HUES6 (cell line): ENCODE measurements around the gene PSTK.

Experiments used
- H3K27ac ChIP-seq: 2 replicates; pipeline ENCODE4 v1.7.0; 2013; ENCODE audit warnings: low read depth, mild to moderate bottlenecking, low read length, inconsistent platforms
- H3K27me3 ChIP-seq: 2 replicates; pipeline ENCODE4 v1.6.1; 2013; ENCODE audit warnings: low read length; ENCODE audit not compliant: control insufficient read depth, insufficient read depth
- H3K36me3 ChIP-seq: 2 replicates; pipeline ENCODE4 v1.6.1; 2013; ENCODE audit warnings: low read length; ENCODE audit not compliant: control insufficient read depth, insufficient read depth
- H3K4me1 ChIP-seq: 2 replicates; pipeline ENCODE4 v1.6.1; 2013; ENCODE audit warnings: low read length; ENCODE audit not compliant: control insufficient read depth, insufficient read depth
- H3K4me3 ChIP-seq: 2 replicates; pipeline ENCODE4 v1.5.1; 2013; ENCODE audit warnings: low read depth, low read length
- H3K9ac ChIP-seq: one replicate; pipeline ENCODE4 v1.6.1; 2013; ENCODE audit warnings: mild to moderate bottlenecking, low read length
- H3K9me3 ChIP-seq: 2 replicates; pipeline ENCODE4 v1.6.1; 2013; ENCODE audit warnings: low read depth, low read length; ENCODE audit not compliant: control insufficient read depth, insufficient read depth

Gene PSTK

DNA sequence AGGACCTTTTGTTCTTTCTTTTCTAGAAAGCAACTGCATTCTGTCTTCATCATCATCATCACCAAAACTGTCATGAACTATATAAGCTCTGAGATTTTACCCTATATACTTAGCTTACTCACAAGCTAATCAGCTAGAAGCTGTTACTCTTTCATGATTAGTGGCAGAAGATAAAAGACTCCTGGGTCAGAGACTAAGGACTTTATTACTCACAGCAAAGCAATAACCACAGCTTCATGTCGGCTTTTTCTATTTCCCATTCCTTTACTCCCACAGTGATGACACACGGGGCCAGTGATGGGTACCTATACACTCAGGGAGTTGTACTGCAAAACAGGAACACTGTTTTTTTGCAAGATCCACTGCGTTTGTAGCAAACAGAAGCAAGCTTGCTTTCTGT is 17.8 kb upstream of the PSTK start:
- Histone ChIP-seq H3K27ac (no peak overlapping the region), H3K27me3 (peaks cover 4% of the 10 kb centered on the region), H3K4me1 (no peaks in the 10 kb centered on the region), H3K4me3 (no peak overlapping the region), H3K9me3 (peaks cover 20% of the 10 kb centered on the region; the same call in 1 of the 2 replicates), H3K9ac (no peak overlapping the region), H3K36me3 (no peaks in the 10 kb centered on the region)

DNA sequence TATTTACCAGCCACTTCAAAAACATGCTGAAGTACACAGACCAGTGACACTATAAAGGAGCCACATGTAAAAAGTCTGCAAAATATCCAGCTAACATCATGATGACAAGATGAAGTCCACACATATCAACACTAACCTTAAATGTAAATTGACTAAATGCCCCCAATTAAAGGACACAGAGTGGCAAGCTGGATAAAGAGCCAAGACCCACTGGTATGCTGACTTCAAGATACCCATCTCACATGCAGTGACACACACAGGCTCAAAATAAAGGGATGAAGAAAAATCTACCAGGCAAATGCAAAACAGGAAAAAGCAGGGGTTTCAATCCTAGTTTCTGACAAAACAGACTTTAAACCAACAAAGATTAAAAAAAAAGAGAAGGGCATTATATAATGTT is 13.3 kb upstream of the PSTK start:
- H3K27ac ChIP-seq = no peak overlapping the region
- no peaks in the 10 kb centered on the region for H3K36me3 ChIP-seq
- peaks cover 22% of the 10 kb centered on the region; the same call in 1 of the 2 replicates for H3K9me3 ChIP-seq
- H3K9ac ChIP-seq = no peak overlapping the region
- H3K27me3 ChIP-seq = peaks cover 9% of the 10 kb centered on the region
- H3K4me1 ChIP-seq = no peaks in the 10 kb centered on the region
- H3K4me3 ChIP-seq = no peak overlapping the region

DNA sequence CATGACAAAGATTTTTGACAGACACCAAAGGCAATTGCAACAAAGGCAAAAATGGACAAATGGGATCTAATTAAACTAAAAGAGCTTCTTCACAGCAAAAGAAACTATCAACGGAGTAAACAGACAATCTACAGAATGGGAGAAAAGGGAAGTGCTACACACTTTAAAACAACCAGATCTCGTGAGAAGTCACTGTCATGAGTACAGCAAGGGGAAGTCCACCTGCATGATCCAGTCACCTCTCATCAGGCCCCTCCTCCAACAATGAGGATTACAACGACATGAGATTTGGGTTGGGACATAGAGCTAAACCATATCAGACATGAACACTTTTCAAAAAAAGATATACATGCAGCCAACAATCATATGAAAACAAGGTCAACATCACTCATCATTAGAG is 11.5 kb upstream of the PSTK start:
- Histone ChIP-seq H3K9ac (no peak overlapping the region), H3K9me3 (peaks cover 22% of the 10 kb centered on the region; the same call in 1 of the 2 replicates), H3K27me3 (peaks cover 6% of the 10 kb centered on the region; the same call in 1 of the 2 replicates), H3K4me1 (no peaks in the 10 kb centered on the region), H3K27ac (no peak overlapping the region), H3K4me3 (no peak overlapping the region), H3K36me3 (no peaks in the 10 kb centered on the region)

DNA sequence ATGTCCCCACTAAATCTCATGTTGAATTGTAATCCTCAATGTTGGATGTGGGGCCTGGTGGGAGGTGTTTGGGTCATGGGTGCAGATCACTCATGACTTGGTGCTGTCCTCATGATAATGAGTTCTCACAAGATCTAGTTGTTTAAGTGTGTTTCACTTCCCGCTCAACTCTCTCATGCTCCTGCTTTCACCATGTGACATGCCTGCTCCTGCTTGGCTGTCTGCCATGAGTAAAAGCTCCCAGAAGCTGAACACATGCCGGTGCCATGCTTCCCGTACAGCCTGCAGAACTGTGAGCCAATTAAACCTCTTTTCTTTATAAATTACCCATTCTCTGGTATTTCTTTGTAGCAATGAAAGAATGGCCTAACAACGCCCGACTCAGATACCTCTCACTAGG is 6.2 kb upstream of the PSTK start:
- H3K9ac ChIP-seq = no peak overlapping the region
- H3K9me3 ChIP-seq = 0 out of 2 replicates have a peak, but pooled peaks cover 3% of the 10 kb centered on the region
- no peaks in the 10 kb centered on the region for H3K36me3 ChIP-seq
- H3K27ac ChIP-seq = no peak overlapping the region
- no peaks in the 10 kb centered on the region for H3K4me1 ChIP-seq
- no peak overlapping the region for H3K4me3 ChIP-seq
- H3K27me3 ChIP-seq = peaks cover 6% of the 10 kb centered on the region; the same call in 1 of the 2 replicates

- peaks cover 6% of the 10 kb centered on the region; the same call in 1 of the 2 replicates for H3K27me3 ChIP-seq
- H3K27ac ChIP-seq = no peak overlapping the region
- no peaks in the 10 kb centered on the region for H3K4me1 ChIP-seq
- no peak overlapping the region for H3K4me3 ChIP-seq
- no peaks in the 10 kb centered on the region for H3K36me3 ChIP-seq
- no peak overlapping the region for H3K9ac ChIP-seq
- no peaks in the 10 kb centered on the region for H3K9me3 ChIP-seq
These were observed 5.6 kb upstream of the PSTK start for GRCh38 chr10:122974543-122975064.

GRCh38 chr10:122981066-122981464 is 864 bp downstream of the PSTK start:
- no peaks in the 10 kb centered on the region for H3K27me3 ChIP-seq
- H3K36me3 ChIP-seq = peaks cover 7% of the 10 kb centered on the region; the same call in 1 of the 2 replicates
- H3K4me3 ChIP-seq = peak overlapping the region; percentile 97
- H3K27ac ChIP-seq = no peak overlapping the region
- H3K9ac ChIP-seq = no peak overlapping the region
- H3K9me3 ChIP-seq = no peaks in the 10 kb centered on the region
- no peaks in the 10 kb centered on the region for H3K4me1 ChIP-seq

- H3K4me3 ChIP-seq = no peak overlapping the region
- no peak overlapping the region for H3K27ac ChIP-seq
- H3K4me1 ChIP-seq = no peaks in the 10 kb centered on the region
- no peaks in the 10 kb centered on the region for H3K9me3 ChIP-seq
- H3K9ac ChIP-seq = no peak overlapping the region
- H3K27me3 ChIP-seq = no peaks in the 10 kb centered on the region
- H3K36me3 ChIP-seq = peaks cover 10% of the 10 kb centered on the region; the same call in 1 of the 2 replicates
These were observed 3.7 kb downstream of the PSTK start for GRCh38 chr10:122983898-122984297.

- Histone ChIP-seq H3K36me3 (peaks cover 10% of the 10 kb centered on the region; the same call in 1 of the 2 replicates), H3K4me3 (no peak overlapping the region), H3K4me1 (no peaks in the 10 kb centered on the region), H3K9me3 (no peaks in the 10 kb centered on the region), H3K27ac (no peak overlapping the region), H3K27me3 (no peaks in the 10 kb centered on the region), H3K9ac (no peak overlapping the region)
These were observed 4.5 kb downstream of the PSTK start for GRCh38 chr10:122984708-122985107.

DNA sequence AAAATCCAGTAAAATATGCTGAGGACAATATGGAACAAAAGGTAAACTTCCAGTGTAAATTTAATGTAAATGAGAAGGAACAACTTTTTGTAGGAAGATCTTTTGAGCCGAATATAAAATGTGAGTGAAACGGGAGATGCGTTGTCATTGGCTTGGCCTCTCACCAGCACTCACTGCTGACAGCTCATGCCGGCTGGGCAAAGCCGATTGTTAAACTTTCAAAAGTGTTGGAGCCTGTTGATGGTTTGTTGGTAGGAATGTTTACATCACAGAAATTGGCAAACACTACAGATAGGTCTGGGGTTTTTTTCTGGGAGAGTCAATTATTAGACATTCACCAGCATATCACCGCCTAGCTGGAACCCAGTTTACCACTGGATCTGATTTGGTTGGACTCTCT is 6.1 kb downstream of the PSTK start:
- Histone ChIP-seq H3K4me3 (no peak overlapping the region), H3K9ac (no peak overlapping the region), H3K36me3 (peaks cover 10% of the 10 kb centered on the region; the same call in 1 of the 2 replicates), H3K27ac (no peak overlapping the region), H3K4me1 (no peaks in the 10 kb centered on the region), H3K9me3 (no peaks in the 10 kb centered on the region), H3K27me3 (no peaks in the 10 kb centered on the region)

DNA sequence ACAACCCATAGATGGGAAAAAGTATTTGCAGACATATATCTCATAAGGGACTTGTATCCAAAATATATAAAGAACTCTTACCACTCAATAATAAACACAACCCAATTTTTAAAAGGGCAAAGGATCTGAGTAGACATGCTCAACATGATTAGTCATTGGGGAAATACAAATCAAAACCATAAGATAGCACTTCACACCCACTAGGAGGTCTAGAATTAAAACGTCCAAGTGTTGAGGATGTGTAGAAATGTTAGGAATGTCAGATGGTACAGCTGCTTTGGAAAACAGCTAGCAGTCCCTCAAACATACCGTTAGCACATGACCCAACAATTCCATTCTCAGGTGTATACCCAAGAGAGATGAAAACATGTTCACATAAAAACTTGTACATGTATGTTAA is 8.3 kb downstream of the PSTK start:
- Histone ChIP-seq H3K4me3 (no peak overlapping the region), H3K9ac (no peak overlapping the region), H3K36me3 (peaks cover 17% of the 10 kb centered on the region), H3K4me1 (no peaks in the 10 kb centered on the region), H3K9me3 (no peaks in the 10 kb centered on the region), H3K27me3 (no peaks in the 10 kb centered on the region), H3K27ac (no peak overlapping the region)

- Histone ChIP-seq H3K27me3 (no peaks in the 10 kb centered on the region), H3K4me3 (no peak overlapping the region), H3K9me3 (no peaks in the 10 kb centered on the region), H3K36me3 (peaks cover 23% of the 10 kb centered on the region), H3K27ac (no peak overlapping the region), H3K9ac (no peak overlapping the region), H3K4me1 (no peaks in the 10 kb centered on the region)
These were observed 10.1 kb downstream of the PSTK start for GRCh38 chr10:122990278-122990677.
